H1 (cell line): ENCODE data around the gene ADAMTSL2. TPM values are rescaled to one million over a fixed set of nuclear protein-coding genes. Genes with fewer than 3 reads are reported as not detected.

ENCODE experiments used
- EP300 ChIP-seq, 2 experiments: IDR thresholded peaks; 1 replicate in 1 of 2; 2 replicates in 1 of 2; pipeline ENCODE4 v1.6.1; 2011 to 2012; ENCODE audit warnings: low read depth in 2 of 2, low read length in 2 of 2, mild to moderate bottlenecking in 2 of 2, borderline replicate concordance in 1 of 2, inconsistent platforms in 1 of 2, moderate library complexity in 1 of 2
- GABPA ChIP-seq: IDR thresholded peaks from 2 replicates; pipeline ENCODE4 v1.6.1; 2011; ENCODE audit warnings: mild to moderate bottlenecking, low read length, moderate library complexity, borderline replicate concordance; ENCODE audit not compliant: insufficient read depth
- NRF1 ChIP-seq: IDR thresholded peaks from 2 replicates; pipeline ENCODE4 v1.6.1; 2011; ENCODE audit warnings: mild to moderate bottlenecking, low read depth, low read length, improper control_type of control experiment
- PHF8 ChIP-seq: fragments of 200-600 bp; sonication (generic); conservative IDR thresholded peaks from 2 replicates; pipeline ENCODE4 v1.7.1; 2012; ENCODE audit warnings: low read depth, mild to moderate bottlenecking, inconsistent platforms, low read length, moderate library complexity
- POLR2AphosphoS5 ChIP-seq: IDR thresholded peaks from 2 replicates; pipeline ENCODE4 v1.6.1; 2011; ENCODE audit warnings: low read depth, low read length
- RFX5 ChIP-seq: IDR thresholded peaks from 2 replicates; pipeline ENCODE4 v1.6.1; 2011; ENCODE audit warnings: low read depth, low read length, improper control_type of control experiment, borderline replicate concordance
- SIRT6 ChIP-seq: IDR thresholded peaks from one replicate; pipeline ENCODE4 v1.7.1; 2012; ENCODE audit warnings: low read length, inconsistent platforms
- SP1 ChIP-seq: IDR thresholded peaks from 2 replicates; pipeline ENCODE4 v1.6.1; 2011; ENCODE audit warnings: low read depth, low read length
- polyA plus RNA-seq, 7 experiments: library from polyadenylated mRNA; depleted of rRNA in 3 of 7; stranded (reverse) in 5 of 7; unstranded in 2 of 7; fragments of >200 nt in 5 of 7; fragments of 200-250 nt in 2 of 7; gene quantifications; 1 replicate in 5 of 7; 2 replicates in 1 of 7; 4 replicates in 1 of 7; pipeline versions ENCODE4 v1.2.1 to v1.2.3, GENCODE V29; 2011 to 2013; ENCODE audit warnings: missing spikeins in 2 of 7, mixed read lengths in 2 of 7
- total RNA-seq: library from RNA; stranded (reverse); fragmentation: NEBNext Ultra II Directional; extraction: Animal tissue kit (Norgen Biotek cat#: 25700); gene quantifications from 2 replicates; pipeline ENCODE4 v1.2.1, GENCODE V29; 2021

ADAMTSL2 gene
- total and polyA plus RNA-seq, 2 of the 8 experiments (the other 6 are each of a cell fraction or from before 2014, with no cell fraction given) = 0.74 to 0.76 TPM

DNA sequence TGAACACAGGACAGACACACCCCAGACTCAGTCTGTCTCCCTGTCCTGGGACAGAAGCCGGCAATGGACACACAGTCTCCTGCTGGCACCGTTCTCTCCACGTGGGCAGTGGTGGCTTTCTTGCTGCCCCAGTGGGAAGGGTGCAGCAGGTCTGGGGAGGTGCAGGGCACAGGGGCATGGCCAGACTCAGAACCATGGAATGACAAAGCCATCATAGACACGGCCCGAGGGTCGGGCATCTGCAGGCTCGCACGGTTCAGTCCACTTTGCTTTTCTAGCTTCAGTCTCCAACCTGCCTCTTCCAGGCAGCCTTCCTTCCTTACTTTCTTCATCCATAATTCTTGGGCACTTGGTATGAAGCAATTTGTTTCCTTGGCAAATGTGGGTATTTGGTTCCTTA, 26.5 kb upstream of the ADAMTSL2 start (continued):
- TF ChIP-seq GABPA (no peak), POLR2AphosphoS5 (no peak), SP1 (no peak), EP300 (IDR thresholded peaks at IDR 0.05; ENCODE audit: borderline replicate concordance in 1 of 2, low read depth in 2 of 2, low read length in 2 of 2) (no peak), NRF1 (no peak), RFX5 (no peak), SIRT6 (no peak), PHF8 (no peak)
